Measurements from ENCODE around the gene SECISBP2L. TPM values are rescaled to one million over a fixed set of nuclear protein-coding genes. Genes with fewer than 3 reads are reported as not detected.
"Not testable (repeated sequence)": the region's sequence is repeated elsewhere in the genome, so short reads cannot be mapped to it uniquely, and the experiment has no call there.

Gene SECISBP2L
- total RNA-seq, 1 donor from 2014 or later = 9.7 TPM

DNA sequence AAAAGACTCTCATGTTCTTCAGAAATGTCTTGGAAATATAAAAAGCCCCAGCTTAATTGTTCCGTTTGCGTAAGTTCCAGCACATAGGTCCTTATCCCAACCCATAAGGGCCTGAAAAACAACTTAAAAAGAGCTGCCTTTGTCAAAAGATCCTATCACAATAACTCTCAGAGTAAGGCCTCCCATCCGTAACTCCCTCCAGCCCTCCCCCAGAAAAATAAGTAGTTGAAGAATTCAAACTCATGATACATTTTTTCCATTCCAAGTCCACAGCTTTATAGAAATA is 38.0 kb upstream of the SECISBP2L start:
- Histone ChIP-seq H3K4me3 (no peak overlapping the region), H3K36me3 (no peaks in the 10 kb centered on the region), H3K27me3 (no peaks in the 10 kb centered on the region), H3K27ac (no peak overlapping the region), H3K9me3 (no peaks in the 10 kb centered on the region), H3K4me1 (no peaks in the 10 kb centered on the region)
- TF ChIP-seq, protein P1, sequence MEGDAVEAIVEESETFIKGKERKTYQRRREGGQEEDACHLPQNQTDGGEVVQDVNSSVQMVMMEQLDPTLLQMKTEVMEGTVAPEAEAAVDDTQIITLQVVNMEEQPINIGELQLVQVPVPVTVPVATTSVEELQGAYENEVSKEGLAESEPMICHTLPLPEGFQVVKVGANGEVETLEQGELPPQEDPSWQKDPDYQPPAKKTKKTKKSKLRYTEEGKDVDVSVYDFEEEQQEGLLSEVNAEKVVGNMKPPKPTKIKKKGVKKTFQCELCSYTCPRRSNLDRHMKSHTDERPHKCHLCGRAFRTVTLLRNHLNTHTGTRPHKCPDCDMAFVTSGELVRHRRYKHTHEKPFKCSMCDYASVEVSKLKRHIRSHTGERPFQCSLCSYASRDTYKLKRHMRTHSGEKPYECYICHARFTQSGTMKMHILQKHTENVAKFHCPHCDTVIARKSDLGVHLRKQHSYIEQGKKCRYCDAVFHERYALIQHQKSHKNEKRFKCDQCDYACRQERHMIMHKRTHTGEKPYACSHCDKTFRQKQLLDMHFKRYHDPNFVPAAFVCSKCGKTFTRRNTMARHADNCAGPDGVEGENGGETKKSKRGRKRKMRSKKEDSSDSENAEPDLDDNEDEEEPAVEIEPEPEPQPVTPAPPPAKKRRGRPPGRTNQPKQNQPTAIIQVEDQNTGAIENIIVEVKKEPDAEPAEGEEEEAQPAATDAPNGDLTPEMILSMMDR (IDR thresholded peaks at IDR 0.05) = no peak
- no peak for DNase-seq (ENCODE audit: low spot score in 2 of 2)
- intact Hi-C loops (cut with DNase I) = no loop called here

DNA sequence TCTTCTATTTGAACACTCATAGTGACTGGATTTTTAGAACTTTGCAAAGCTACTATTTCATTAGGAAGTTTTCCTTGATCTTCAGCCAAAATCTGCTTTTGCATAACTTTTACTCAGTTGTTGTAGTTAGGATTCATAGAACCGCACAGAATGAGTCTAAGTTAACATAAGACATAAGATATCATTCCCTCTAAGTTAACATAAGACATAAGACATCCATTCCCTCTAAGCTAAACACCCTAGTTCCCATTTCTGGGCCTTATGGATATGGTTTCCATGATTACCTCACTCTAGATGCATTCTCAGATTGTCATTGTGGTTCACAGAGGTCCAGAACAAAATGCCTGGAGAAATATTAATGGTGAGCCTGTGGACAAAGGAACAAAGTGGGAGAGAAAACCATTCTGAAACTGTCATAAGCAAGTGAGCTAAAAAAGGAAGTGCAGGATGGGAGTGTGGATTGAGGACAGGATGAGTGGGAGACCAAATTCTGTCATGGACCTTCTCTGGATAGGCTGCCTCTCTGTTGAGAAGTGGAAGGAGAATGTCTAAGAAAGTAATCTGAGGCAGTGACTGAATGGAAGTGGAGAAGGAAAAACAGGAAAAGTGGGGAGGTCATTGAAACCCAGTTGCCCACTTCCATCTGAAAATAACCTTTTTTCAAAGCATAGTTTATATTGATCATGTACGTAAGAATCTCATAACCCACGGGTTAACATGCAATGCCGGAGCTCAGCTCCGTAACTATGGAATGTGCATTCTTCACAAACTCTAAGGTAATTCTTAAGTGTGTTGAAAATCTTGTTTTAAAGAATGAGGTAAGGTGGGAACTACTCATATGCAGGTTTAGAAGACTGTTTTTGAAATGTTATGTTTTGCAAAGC is 37.4 kb upstream of the SECISBP2L start:
- no peaks in the 10 kb centered on the region for H3K27me3 ChIP-seq
- H3K9me3 ChIP-seq = no peaks in the 10 kb centered on the region
- H3K4me1 ChIP-seq = no peaks in the 10 kb centered on the region
- DNase-seq (ENCODE audit: low spot score in 2 of 2) = no peak
- no peaks in the 10 kb centered on the region for H3K36me3 ChIP-seq
- intact Hi-C loops (cut with DNase I) = no loop called here
- TF ChIP-seq, protein P1 (IDR thresholded peaks at IDR 0.05) = no peak
- no peak overlapping the region for H3K27ac ChIP-seq
- no peak overlapping the region for H3K4me3 ChIP-seq

DNA sequence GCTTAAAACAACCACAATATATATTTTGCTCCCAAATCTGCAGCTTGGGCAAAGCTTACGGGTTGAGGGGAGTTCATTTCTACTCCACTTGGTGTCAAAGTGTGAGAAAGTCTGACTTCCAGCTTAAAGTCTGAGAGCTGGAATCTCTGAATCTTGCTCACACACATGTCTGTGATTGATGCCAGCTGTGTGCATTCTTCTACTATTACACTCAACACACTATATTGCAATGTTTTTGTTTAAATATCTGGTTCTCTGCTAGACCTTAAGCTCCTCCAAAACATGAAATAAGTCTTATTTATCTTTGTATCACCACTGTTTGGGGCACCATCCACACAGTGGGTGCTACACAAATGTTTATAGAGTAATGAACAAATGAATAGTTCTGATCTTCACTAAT is 36.7 kb upstream of the SECISBP2L start:
- Histone ChIP-seq H3K27ac (no peak overlapping the region), H3K36me3 (no peaks in the 10 kb centered on the region), H3K4me3 (no peak overlapping the region), H3K9me3 (no peaks in the 10 kb centered on the region), H3K27me3 (no peaks in the 10 kb centered on the region), H3K4me1 (no peaks in the 10 kb centered on the region)
- DNase-seq (ENCODE audit: low spot score in 2 of 2) = no peak
- TF ChIP-seq, protein P1 (IDR thresholded peaks at IDR 0.05) = no peak
- intact Hi-C loops (cut with DNase I) = no loop called here

DNA sequence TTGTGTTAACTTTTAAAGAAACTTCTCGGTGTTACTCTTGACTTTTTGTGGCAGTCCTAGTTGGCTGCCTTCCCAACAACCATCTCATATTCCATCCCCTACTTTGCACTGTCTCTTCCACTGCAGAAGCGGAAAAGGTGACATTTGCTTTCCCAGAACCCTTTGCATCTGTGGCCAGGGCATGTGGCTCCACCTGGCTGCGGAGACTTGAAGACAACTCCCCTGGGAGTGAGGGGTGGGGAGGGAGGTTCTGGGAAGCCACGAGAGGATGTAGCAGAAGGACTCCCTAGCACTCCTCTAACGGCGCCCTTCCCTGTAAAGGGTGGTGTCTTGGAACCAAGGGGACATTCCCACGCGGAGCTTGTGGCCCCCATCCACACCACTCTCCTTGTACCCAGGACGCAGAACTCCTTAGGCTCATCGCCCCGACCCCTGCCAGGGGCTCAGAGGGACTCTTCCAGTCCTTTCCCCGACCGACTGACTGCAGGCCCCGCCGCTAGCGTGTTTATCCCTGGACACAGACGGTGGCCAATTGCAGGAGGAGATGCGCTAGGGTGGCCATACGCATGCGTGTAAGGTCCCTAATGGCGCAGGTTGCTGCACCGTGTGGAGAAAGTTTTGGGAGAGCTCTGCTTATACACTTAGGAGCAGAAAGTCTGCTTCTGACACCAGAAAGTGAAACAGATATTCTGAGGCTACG is 33.2 kb upstream of the SECISBP2L start:
- Histone ChIP-seq H3K27me3 (no peaks in the 10 kb centered on the region), H3K27ac (no peak overlapping the region), H3K4me3 (no peak overlapping the region), H3K36me3 (no peaks in the 10 kb centered on the region), H3K9me3 (no peaks in the 10 kb centered on the region), H3K4me1 (no peaks in the 10 kb centered on the region)
- intact Hi-C loops (cut with DNase I) = no loop called here
- no peak for DNase-seq (ENCODE audit: low spot score in 2 of 2)
- TF ChIP-seq, protein P1 (IDR thresholded peaks at IDR 0.05) = no peak

DNA sequence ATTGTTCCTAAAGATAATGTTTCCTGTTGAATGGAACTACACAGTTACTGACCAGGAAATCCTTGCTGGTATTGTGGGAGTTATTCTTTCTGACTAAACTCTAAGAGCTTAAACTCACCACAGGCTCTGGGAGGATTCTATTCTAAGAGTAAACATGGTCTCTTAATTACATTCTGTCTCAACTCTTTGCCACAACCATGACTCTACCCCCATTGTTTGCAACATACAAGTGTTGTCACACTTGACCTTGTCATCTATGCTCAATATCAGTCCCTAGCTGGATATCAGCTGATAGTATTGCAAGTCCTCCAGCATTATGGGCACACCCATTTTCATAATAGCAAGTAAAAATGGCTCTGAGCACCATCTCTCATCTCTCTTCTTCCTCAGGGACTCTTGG is 29.6 kb upstream of the SECISBP2L start:
- intact Hi-C loops (cut with DNase I) = no loop called here
- Histone ChIP-seq H3K27me3 (no peaks in the 10 kb centered on the region), H3K4me3 (no peak overlapping the region), H3K4me1 (no peaks in the 10 kb centered on the region), H3K27ac (no peak overlapping the region), H3K36me3 (no peaks in the 10 kb centered on the region), H3K9me3 (no peaks in the 10 kb centered on the region)
- TF ChIP-seq, protein P1 (IDR thresholded peaks at IDR 0.05) = no peak
- no peak for DNase-seq (ENCODE audit: low spot score in 2 of 2)

DNA sequence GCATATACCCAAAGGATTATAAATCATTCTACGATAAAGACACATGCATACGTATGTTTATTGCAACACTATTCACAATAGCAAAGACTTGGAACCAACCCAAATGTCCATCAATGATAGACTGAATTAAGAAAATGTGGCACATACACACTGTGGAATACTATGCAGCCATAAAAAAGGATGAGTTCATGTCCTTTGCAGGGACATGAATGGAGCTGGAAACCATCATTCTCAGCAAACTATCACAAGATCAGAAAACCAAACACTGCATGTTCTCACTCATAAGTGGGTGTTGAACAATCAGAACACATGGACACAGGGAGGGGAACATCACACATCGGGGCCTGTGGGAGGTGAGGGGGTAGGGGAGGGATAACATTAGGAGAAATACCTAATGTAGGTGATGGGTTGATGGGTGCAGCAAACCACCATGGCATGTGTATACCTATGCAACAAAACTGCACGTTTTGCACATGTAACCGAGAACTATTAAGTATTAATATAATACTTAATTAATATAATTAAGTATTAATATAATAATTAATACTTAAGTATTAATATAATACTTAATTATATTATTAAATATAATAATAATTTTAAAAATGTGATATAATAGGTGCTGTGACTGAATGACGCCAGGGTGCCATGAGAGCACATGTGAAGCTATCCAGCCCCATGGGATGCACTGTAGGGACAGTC is 28.5 kb upstream of the SECISBP2L start:
- H3K27me3 ChIP-seq; intact Hi-C loops (cut with DNase I); H3K9me3 ChIP-seq; H3K27ac ChIP-seq; H3K36me3 ChIP-seq; DNase-seq (ENCODE audit: low spot score in 2 of 2); H3K4me1 ChIP-seq; H3K4me3 ChIP-seq: not testable (repeated sequence)
